Measurements from ENCODE around the gene BCAP31.
"Not testable (repeated sequence)": the region's sequence is repeated elsewhere in the genome, so short reads cannot be mapped to it uniquely, and the experiment has no call there.

BCAP31 gene

DNA sequence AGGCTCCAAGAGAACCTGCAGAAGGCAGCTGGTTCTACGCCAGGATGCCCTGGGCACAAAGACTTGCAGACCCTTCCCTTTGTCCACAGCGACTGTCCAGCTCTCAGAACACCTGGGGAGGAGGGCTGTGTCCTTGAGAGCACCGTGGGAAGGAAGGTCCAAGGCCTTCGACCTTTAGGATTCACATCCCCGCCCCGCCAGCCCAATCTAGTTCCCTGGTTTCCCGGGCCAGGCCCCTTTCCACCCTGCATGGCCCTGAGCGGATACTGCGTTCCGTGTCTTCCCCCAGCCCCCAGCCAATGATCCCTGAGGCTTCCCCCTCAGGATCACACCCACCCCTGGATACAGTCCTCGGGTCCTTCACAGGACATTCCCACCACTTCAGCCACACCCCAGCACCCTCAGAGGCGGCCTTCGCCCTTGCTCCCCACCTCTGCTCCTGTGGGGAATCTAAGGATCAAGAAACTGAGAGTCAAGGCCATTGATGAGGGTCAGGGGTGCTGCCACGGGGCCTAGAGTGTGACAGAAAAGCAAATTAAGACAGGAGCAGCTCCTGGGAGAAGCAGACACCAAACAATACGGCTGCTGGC, 9.6 kb upstream of the BCAP31 start:
- no peak for DNase-seq (ENCODE audit: low spot score)

DNA sequence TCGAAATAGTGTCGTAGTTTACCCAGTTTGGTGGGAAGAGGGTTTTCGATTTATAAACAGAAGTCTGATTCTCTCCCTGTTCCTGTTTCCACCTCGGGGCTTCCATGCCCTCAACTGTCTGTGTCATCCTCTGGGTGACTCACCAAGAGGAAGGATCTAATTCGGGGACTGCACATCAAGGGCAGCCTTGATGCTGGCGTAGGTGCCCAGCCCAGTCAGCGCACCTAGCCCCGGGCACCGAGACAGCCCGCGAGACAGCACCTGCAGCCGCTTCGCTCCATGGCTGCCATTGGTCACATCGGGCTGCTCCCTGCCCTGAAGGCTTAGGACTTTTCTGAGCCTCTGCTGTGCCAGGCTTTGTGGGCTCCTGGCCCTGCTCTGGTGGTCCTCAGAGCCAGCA, 8.2 kb upstream of the BCAP31 start:
- DNase-seq (ENCODE audit: low spot score): no peak

DNA sequence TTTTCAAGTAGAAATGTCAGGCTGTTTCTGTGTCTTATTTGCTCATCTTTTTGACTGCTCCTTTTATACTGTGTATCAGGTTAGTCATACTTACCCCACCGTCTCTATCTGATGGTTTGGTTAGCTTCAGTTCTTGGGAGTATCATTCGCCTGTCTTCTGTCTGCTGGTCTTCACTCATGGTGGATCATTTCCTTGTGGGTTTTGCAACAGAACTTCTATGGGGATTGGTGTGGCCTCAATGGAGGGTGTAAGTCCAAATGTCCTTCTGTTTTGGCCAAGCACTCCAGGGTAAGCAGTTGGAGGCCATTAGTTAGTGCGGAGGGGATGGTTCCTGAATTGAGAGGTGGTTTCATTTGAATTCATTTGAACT, 7.6 kb upstream of the BCAP31 start:
- no peak for DNase-seq (ENCODE audit: low spot score)

GRCh38 chrX:153731117-153731844, 7.1 kb upstream of the BCAP31 start:
- DNase-seq (ENCODE audit: low spot score): no peak

DNA sequence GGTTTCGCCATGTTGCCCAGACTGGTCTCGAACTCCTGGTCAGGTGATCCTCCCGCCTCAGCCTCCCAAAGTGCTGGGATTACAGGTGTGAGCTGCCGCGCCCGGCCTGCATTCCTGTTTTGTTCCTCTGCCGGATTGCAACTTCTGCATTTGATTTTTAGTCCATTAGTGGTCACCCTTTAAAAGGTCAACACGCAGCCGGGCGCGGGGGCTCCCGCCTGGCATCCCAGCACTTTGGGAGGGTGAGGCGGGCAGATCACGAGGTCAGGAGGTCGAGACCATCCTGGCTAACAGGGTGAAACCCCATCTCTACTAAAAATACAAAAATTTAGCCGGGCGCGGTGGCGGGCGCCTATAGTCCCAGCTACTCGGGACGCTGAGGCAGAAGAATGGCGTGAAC, 5.9 kb upstream of the BCAP31 start:
- not testable (repeated sequence) for DNase-seq (ENCODE audit: low spot score)

- DNase-seq (ENCODE audit: low spot score): no peak
Observed at GRCh38 chrX:153728951-153729631, 4.9 kb upstream of the BCAP31 start.

DNA sequence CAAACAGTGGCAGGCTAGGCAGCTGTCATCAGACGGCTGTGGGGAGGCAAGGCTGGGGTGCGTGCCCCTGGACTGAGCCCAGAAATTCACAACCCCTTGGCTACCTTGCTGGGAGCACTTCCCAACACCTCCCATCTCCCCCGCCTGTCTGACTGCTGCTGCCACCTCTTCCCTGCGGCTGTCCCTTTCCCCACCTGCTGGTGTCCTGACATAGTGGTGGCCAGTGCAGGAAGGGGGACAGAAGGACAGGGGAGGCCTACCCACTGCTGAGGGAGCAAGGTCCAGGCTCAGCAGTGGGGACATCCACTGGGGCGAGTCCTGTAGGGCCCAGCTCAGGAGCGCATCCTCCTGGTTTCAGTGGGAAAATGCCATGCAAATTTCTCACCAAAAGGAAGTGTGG, 3.9 kb upstream of the BCAP31 start:
- no peak for DNase-seq (ENCODE audit: low spot score)

DNA sequence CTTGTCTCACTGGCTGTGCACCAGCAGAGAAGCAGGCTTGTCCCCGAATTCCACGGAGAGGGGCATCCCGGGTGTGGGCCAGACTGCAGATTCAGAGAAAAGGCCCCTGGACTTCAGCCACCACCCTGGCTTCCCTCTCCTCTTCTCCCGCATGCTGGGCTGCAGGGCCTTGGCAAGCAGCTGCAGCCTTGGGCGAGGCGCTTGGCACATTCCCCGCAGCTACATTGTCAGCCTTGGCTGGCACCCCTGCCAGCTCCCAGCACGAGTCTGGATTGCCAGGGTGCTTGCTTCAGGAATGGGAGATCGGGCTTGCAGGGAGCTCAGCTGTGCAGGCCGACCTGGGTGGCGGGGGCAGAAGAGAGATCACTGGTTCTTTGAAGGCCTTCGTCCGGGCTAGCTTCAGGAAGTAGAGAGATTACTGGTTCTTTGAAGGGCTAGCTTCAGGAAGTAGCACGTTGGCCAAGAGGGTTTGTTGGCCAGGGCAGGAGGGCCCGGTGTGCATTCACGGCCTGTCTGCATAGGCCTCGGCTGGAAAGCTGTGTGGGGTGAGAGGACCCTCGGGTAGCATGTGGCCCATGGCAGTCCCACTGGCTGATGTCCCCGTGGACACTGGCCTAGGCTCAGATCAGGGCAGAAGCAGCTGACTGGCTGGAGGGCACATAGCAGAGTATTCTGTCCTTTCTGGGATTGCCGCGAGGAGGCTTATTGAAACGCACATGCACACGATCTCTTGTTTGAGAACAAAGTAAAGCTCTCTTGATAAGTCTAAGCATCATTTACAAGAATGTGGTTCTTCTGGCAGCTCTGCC, 3.1 kb upstream of the BCAP31 start:
- no peak for DNase-seq (ENCODE audit: low spot score)

GRCh38 chrX:153726286-153727122, 2.3 kb upstream of the BCAP31 start:
- DNase-seq (ENCODE audit: low spot score): peak; percentile 9

GRCh38 chrX:153725832-153726285, 1.7 kb upstream of the BCAP31 start:
- DNase-seq (ENCODE audit: low spot score): no peak

- DNase-seq (ENCODE audit: low spot score): no peak
Observed at GRCh38 chrX:153725039-153725831, 1.0 kb upstream of the BCAP31 start.

DNA sequence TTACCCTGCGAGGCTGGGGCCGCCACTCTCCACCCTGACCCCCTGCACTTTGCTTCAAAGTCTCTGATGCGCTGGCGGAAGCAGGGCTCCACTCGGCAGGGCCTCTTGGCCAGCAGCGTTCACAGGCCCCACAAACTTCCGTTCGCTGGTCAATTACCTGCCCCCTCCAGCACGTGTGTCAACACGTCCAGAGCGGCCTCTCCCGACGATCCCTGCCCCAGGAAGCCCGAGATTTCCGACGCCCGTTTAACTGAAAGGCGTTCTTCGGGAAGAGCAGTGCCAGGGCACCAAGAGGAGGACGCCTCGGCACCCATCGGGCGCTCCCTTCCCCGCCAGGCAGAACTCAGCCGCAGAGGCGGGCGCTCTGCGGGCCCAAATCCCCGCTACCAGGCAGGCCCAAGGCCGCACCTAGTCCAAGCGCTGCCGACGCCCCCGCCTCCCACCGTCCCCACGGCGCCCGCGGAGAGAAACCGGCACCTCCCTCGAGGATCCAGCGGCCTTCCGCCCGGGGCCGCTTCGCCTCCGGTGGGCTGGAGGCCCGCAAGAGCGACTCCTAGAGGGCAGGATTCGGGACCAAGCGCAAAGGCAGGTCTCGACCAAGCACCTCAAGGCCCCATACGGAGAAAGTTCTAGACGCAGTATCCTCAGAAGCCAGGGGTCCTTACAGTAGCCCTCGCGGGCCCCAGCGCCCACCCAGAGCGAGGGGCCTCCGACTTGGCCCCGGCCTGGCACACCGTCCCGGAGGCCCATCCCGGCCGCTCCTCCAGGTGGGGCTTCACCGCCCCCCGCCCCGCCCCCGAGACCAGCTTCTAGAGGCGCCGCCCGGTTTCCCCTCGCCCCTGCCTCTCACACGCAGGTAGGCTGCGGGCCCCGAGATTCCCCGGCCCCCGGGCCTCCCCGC, 586 bp downstream of the BCAP31 start:
- peak; percentile 40 for DNase-seq (ENCODE audit: low spot score)

DNA sequence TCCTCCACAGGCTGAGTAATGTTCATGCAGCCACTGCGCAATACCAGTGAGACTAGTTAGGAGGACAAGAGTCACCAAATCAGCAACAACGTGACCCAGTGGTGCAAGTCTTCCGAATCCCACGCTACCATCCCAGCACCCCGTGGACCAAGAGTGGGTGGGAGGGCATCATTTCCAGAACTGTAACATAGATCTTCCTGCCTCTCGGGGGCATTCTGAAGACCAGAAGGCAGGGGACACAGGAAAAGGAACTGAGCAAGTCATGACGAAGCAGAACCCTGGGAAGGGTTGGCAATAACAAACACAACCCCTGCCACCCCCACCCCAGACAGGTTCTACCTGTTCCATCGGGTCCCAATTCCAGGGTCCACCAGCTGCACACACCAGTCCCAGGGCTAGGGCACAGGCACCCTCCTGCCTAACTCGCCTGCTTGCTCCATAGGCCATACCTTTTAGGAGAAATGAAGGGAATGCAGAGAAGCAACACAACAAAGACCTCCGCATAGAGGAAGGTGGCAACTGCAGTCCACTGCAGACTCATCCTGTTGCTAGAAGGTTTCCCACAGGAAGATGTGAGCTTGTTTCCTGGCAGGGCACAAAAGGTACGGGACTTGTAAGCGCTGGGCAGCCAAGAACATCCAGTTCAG, 1.4 kb downstream of the BCAP31 start:
- DNase-seq (ENCODE audit: low spot score): no peak

DNA sequence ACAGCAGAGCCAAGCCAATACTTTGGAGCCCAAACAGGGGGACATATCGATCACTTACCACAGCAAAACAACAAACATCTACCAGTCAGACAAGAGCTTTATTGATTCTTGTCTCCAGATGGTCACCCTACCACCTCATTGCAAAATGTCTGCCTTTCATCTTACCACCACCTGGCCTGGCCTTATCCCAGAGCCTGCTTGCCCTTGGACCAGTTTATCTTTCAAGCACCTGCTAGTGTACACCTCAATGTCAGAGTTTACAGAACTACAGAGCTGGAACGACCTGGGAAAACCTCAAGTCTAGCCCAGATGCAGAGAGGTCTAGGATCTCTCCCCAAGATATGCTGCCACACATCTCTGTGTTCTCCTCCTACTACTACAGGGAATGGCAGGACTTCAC, 4.5 kb downstream of the BCAP31 start:
- DNase-seq (ENCODE audit: low spot score): no peak

GRCh38 chrX:153719238-153719637, 4.9 kb downstream of the BCAP31 start:
- DNase-seq (ENCODE audit: low spot score): no peak

DNA sequence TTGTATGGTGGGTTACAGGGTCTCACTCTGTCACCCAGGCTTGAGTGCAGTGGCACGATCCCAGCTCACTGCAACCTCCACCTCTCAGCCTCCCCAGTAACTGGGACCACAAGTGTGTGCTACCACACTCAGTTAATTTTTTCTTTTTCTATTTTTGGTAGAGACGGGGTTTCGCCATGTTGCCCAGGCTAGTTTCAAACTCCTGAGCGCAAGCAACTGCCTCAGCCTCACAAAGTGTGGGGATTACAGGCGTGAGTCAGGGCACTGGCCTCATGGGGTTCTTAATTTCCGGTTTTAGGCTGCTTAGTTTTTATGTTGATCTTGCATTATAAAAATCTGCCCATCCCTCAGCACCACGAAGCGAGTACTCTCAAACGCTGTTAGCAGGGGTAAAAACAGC, 6.7 kb downstream of the BCAP31 start:
- DNase-seq (ENCODE audit: low spot score): no peak

GRCh38 chrX:153714256-153714655, 9.9 kb downstream of the BCAP31 start:
- no peak for DNase-seq (ENCODE audit: low spot score)

DNA sequence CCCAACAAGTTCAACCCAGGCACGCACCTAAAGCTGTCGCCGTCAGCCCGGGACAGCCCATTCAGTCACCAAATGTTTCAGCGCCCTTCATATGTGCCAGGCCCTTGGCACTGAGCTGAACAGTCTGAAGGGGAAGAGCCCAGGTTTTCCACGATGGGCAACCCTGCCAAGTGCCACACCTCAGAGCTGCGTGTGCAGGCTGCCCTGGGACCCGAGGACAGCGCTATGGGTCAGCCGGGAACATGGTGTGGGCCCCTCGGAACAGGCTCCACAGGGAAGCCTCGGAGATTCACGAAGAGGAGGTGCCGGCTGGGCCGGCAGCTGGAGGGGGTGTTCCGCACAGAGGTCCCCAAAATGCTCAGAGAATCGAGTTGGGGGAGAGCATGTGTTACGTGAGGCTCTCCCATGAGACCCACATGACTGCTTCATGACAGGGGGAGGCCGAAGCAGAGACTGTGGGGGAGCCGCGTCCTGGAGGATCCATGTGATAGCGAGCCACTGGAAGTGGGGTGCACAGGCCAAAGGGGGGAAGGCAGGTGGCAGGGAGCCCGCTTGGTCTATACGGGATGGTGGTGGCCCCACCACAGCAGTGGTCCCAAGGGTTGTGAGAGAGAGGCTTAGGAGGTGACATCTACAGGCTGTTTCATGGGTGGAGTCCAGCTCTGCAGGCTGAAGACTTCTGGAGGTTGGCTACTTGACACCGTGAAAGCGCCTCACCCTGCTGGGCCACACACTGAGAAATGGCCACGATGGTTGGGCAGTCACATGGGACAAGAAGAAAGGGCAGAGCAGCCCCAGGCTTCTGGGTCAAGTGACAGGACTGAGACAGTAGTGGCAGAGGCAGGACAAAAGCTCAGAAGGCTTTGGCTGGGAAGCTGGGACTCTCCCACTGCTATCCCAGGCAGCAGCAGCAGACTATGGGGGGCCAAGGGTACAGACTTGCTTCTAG, 14.2 kb downstream of the BCAP31 start:
- no peak for DNase-seq (ENCODE audit: low spot score)
